ENCODE data around the gene CNTNAP2. TPM values are rescaled to one million over a fixed set of nuclear protein-coding genes. Genes with fewer than 3 reads are reported as not detected.
"Not testable (repeated sequence)": the region's sequence is repeated elsewhere in the genome, so short reads cannot be mapped to it uniquely, and the experiment has no call there.

CNTNAP2 gene
- total RNA-seq, 4 donors from 2014 or later = 0.25 to 0.89 (median 0.30) TPM; not detected in 1

DNA sequence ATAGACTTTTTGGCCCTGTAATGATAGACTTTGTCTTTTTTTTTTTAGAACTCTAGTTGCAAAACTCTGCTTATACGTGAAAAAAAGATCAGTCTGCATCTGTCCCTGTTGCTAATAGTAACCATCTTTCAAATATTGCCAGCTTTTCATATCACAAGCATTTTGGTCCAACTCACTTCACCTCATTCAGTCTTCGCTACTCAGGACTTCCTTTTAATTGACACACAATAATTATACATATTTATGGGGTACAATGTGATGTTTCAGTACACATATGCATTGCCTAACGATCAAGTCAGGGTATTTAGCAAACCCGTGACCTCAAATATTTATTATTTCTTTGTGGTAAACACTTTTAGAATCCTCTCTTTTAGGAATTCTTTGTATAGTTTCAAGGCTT lies 1606.9 kb downstream of the CNTNAP2 start:
- H3K27me3 ChIP-seq = no peaks in the 10 kb centered on the region
- H3K27ac ChIP-seq = no peak overlapping the region
- 70% methylated on average over 4 of the region's 4 CpGs for WGBS
- no peaks in the 10 kb centered on the region for H3K4me1 ChIP-seq
- no peak for TF ChIP-seq CTCF (IDR thresholded peaks at IDR 0.05)
- no peak for TF ChIP-seq POLR2AphosphoS5 (IDR thresholded peaks at IDR 0.05)
- TF ChIP-seq POLR2A (IDR thresholded peaks at IDR 0.05) = no peak
- TF ChIP-seq EP300 (IDR thresholded peaks at IDR 0.05) = no peak
- no peak overlapping the region for H3K4me3 ChIP-seq
- DNase-seq (ENCODE audit: low spot score in 2 of 2) = no peak
- no peaks in the 10 kb centered on the region for H3K9me3 ChIP-seq
- no peaks in the 10 kb centered on the region for H3K36me3 ChIP-seq

DNA sequence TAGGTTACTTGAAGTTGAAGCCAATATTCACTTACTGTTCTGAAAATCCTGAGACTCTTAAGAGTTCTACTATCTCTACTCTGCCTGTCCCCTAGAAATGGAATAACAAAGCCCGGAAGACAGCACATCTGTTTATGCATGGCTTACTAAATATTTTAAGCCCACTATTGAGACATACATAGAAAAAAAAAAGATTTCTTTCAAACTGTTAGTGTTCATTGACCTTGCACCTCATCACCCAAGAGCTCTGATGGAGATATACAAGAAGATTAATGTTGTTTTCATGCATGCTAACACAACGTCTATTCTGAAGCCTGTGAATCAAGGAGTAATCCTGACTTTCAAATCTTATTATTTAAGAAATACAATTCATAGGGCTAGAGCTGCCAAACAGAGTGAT lies 1614.7 kb downstream of the CNTNAP2 start:
- H3K27ac ChIP-seq = no peak overlapping the region
- H3K36me3 ChIP-seq = no peaks in the 10 kb centered on the region
- no peak overlapping the region for H3K4me3 ChIP-seq
- TF ChIP-seq POLR2A (IDR thresholded peaks at IDR 0.05) (no peak), EP300 (IDR thresholded peaks at IDR 0.05) (no peak), POLR2AphosphoS5 (IDR thresholded peaks at IDR 0.05) (no peak), CTCF (IDR thresholded peaks at IDR 0.05) (no peak)
- H3K4me1 ChIP-seq = no peaks in the 10 kb centered on the region
- no peaks in the 10 kb centered on the region for H3K27me3 ChIP-seq
- 50% methylated on average over 2 of the region's 2 CpGs for WGBS
- peaks cover 4% of the 10 kb centered on the region for H3K9me3 ChIP-seq
- no peak for DNase-seq (ENCODE audit: low spot score in 2 of 2)

DNA sequence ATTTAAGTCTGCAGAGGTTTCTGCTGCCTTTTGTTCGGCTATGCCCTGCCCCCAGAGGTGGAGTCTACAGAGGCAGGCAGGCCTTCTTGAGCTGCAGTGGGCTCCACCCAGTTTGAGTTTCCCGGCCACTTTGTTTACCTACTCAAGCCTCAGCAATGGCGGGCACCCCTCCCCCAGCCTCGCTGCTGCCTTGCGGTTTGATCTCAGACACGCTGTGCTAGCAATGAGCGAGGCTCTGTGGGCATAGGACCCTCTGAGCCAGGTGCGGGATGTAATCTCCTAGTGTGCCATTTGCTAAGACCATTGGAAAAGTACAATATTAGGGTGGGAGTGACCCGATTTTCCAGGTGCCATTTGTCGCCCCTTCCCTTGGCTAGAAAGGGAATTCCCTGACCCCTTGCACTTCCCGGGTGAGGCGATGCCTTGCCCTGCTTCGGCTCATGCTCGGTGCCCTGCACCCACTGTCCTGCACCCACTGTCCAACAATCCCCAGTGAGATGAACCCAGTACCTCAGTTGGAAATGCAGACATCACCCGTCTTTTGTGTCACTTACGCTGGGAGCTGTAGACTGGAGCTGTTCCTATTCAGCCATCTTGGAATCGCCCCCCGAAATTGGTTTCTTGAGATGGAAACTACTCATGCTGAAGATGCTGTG lies 1621.1 kb downstream of the CNTNAP2 start:
- DNase-seq (ENCODE audit: low spot score in 2 of 2); H3K4me3 ChIP-seq; H3K9me3 ChIP-seq; H3K27me3 ChIP-seq; H3K27ac ChIP-seq; H3K4me1 ChIP-seq; H3K36me3 ChIP-seq: not testable (repeated sequence)
- 95% methylated on average over 17 of the region's 18 CpGs for WGBS

- no peak overlapping the region for H3K4me3 ChIP-seq
- no peaks in the 10 kb centered on the region for H3K27me3 ChIP-seq
- WGBS = 88% methylated on average over 3 of the region's 3 CpGs
- no peaks in the 10 kb centered on the region for H3K9me3 ChIP-seq
- DNase-seq (ENCODE audit: low spot score in 2 of 2) = no peak
- TF ChIP-seq POLR2A (IDR thresholded peaks at IDR 0.05) (no peak), POLR2AphosphoS5 (IDR thresholded peaks at IDR 0.05) (no peak), CTCF (IDR thresholded peaks at IDR 0.05) (no peak), EP300 (IDR thresholded peaks at IDR 0.05) (no peak)
- H3K4me1 ChIP-seq = no peaks in the 10 kb centered on the region
- H3K27ac ChIP-seq = no peak overlapping the region
- no peaks in the 10 kb centered on the region for H3K36me3 ChIP-seq
Measured at GRCh38 chr7:147742301-147742700, 1625.7 kb downstream of the CNTNAP2 start.

DNA sequence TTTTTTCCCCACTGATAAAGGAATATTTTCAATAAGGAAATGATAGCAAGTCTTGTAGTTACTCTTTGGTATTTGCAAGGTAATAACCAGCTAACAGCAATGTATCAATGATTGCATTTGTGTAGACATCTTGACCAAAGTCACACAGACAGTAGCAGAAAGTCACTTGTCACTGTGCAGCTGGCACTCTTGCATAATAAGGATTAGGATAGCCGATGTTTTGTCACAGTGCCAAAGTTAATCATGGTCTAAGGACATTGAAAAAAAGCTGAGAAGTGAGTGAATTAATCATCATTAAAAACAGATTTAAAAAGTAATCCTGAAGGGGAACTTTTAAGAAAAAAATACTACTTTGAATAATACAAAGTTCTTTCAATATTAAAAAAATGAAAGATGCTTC lies 1639.7 kb downstream of the CNTNAP2 start:
- no peak overlapping the region for H3K27ac ChIP-seq
- DNase-seq (ENCODE audit: low spot score in 2 of 2) = no peak
- no peaks in the 10 kb centered on the region for H3K36me3 ChIP-seq
- no peaks in the 10 kb centered on the region for H3K27me3 ChIP-seq
- H3K4me3 ChIP-seq = no peak overlapping the region
- H3K9me3 ChIP-seq = no peaks in the 10 kb centered on the region
- WGBS = 26% methylated on average over 1 of the region's 1 CpG
- no peak for TF ChIP-seq POLR2A (IDR thresholded peaks at IDR 0.05)
- TF ChIP-seq EP300 (IDR thresholded peaks at IDR 0.05) = no peak
- TF ChIP-seq CTCF (IDR thresholded peaks at IDR 0.05) = no peak
- TF ChIP-seq POLR2AphosphoS5 (IDR thresholded peaks at IDR 0.05) = no peak
- H3K4me1 ChIP-seq = no peaks in the 10 kb centered on the region

All from suprapubic skin (tissue), 4 donors.